Measurements from ENCODE around the gene COL19A1. TPM values are rescaled to one million over a fixed set of nuclear protein-coding genes. Genes with fewer than 3 reads are reported as not detected.
"Not testable (repeated sequence)": the region's sequence is repeated elsewhere in the genome, so short reads cannot be mapped to it uniquely, and the experiment has no call there.

Gene COL19A1
- total and polyA plus RNA-seq, 3 donors from 2014 or later, result 0.30 to 2.5 (median 1.4) TPM

- Histone ChIP-seq H3K9me3 (no peaks in the 10 kb centered on the region), H3K27ac (no peak overlapping the region), H3K4me1 (no peaks in the 10 kb centered on the region), H3K27me3 (no peaks in the 10 kb centered on the region), H3K36me3 (ENCODE audit: low read depth, missing control alignments) (no peaks in the 10 kb centered on the region), H3K4me3 (no peak overlapping the region)
- intact Hi-C loops (cut with DNase I; ENCODE audit: low total_unique reads), result no loop called here
- 72 to 79% methylated on average over 2 of the region's 2 CpGs for WGBS, 2 donors
- no peak for DNase-seq
- no peak for TF ChIP-seq POLR2A (IDR thresholded peaks at IDR 0.05)
- no peak for TF ChIP-seq CTCF (IDR thresholded peaks at IDR 0.05)
Measured at GRCh38 chr6:69987550-69987949, 121.2 kb downstream of the COL19A1 start.

DNA sequence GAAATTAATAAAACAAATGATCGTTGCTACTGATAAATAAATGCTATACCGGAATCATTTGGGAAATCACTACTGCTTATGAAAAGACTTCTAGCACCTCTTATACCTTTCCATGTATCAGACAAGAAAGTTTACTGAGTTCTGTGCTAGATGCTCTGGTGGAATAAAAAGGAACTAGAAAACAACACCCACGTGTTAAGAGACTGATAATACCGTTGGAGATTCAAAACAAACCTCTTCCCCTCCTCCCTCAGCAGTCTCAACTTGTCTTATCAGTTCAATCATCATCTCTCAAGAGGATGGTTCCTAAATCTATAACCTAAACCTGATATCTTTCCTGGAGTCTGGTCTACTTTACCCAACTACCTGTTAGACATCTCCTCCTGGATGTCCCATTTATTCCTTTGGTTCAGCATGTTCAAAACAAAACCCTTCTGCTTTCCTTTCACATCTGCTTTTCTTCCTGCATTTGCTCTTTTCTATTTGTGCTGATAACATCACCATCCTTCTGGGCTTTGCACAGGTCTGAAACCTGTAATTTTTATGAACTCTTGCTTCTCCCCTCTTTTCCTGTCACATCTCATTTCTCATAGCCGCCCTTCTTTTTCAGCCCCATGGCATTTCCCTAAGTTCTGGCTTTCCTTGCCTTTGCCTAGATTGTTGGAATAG, 122.2 kb downstream of the COL19A1 start:
- DNase-seq, result no peak
- H3K27me3 ChIP-seq, result no peaks in the 10 kb centered on the region
- 60 to 63% methylated on average over 5 of the region's 5 CpGs for WGBS, 2 donors
- no peaks in the 10 kb centered on the region for H3K4me1 ChIP-seq
- no peaks in the 10 kb centered on the region for H3K36me3 ChIP-seq (ENCODE audit: low read depth, missing control alignments)
- H3K4me3 ChIP-seq, result no peak overlapping the region
- TF ChIP-seq CTCF (IDR thresholded peaks at IDR 0.05) (no peak), POLR2A (IDR thresholded peaks at IDR 0.05) (no peak)
- H3K27ac ChIP-seq, result no peak overlapping the region
- no peaks in the 10 kb centered on the region for H3K9me3 ChIP-seq
- intact Hi-C loops (cut with DNase I; ENCODE audit: low total_unique reads), result no loop called here

DNA sequence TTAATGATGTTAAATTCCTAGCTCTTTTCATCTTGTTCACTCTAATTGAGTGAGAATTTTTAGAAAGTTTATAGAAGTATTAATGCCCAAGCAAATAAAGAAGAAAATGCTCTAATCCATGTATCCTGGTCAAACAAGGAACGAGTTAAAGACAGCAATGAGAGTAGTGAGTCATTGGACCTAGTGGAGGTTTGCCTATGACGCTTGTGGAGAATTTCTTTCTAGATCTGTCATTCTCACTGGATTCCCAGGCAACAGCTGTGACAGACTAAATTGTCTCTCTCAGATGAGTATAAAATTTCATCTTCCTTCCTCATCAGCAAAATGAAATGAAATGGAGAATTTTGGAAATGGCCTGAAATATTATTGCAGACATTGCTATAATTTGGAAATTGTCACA, 127.9 kb downstream of the COL19A1 start:
- H3K27me3 ChIP-seq, result no peaks in the 10 kb centered on the region
- TF ChIP-seq CTCF (IDR thresholded peaks at IDR 0.05) (no peak), POLR2A (IDR thresholded peaks at IDR 0.05) (no peak)
- DNase-seq, result no peak
- H3K36me3 ChIP-seq (ENCODE audit: low read depth, missing control alignments), result no peaks in the 10 kb centered on the region
- 71 to 91% methylated on average over 2 of the region's 2 CpGs for WGBS, 2 donors
- H3K4me3 ChIP-seq, result no peak overlapping the region
- H3K9me3 ChIP-seq, result no peaks in the 10 kb centered on the region
- no peaks in the 10 kb centered on the region for H3K4me1 ChIP-seq
- intact Hi-C loops (cut with DNase I; ENCODE audit: low total_unique reads), result no loop called here
- no peak overlapping the region for H3K27ac ChIP-seq

DNA sequence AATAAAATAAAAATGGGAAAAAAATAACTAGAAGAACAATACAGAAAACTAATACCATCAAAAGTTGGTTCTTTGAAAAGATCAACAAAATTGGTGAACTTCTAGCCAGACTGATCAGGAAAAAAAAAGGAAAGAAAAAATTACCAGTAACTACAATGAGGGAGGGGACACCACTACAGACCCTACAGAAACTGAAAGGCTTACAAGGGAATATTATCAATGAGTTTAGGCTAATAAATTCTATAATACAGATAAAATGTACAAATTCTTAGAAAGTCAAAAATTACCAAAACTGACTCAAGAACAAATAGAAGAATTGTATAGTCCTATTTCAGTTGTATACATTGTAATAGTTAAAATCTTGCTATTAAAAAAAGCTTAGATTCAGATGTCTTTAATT, 141.8 kb downstream of the COL19A1 start:
- Histone ChIP-seq H3K27me3 (no peaks in the 10 kb centered on the region), H3K27ac (no peak overlapping the region), H3K36me3 (ENCODE audit: low read depth, missing control alignments) (no peaks in the 10 kb centered on the region), H3K4me3 (no peak overlapping the region), H3K4me1 (no peaks in the 10 kb centered on the region), H3K9me3 (no peaks in the 10 kb centered on the region)
- no peak for DNase-seq
- TF ChIP-seq CTCF (IDR thresholded peaks at IDR 0.05), result no peak
- intact Hi-C loops (cut with DNase I; ENCODE audit: low total_unique reads), result no loop called here

DNA sequence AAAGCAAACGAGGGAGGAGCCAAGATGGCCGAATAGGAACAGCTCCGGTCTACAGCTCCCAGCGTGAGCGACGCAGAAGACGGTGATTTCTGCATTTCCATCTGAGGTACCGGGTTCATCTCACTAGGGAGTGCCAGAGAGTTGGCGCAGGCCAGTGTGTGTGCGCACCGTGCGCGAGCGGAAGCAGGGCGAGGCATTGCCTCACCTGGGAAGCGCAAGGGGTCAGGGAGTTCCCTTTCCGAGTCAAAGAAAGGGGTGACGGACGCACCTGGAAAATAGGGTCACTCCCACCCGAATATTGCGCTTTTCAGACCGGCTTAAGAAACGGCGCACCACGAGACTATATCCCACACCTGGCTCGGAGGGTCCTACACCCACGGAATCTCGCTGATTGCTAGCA, 144.0 kb downstream of the COL19A1 start:
- not testable (repeated sequence) for H3K4me1 ChIP-seq

GRCh38 chr6:70023201-70023600, 156.8 kb downstream of the COL19A1 start:
- H3K36me3 ChIP-seq (ENCODE audit: low read depth, missing control alignments); H3K27me3 ChIP-seq; H3K9me3 ChIP-seq; DNase-seq; intact Hi-C loops (cut with DNase I; ENCODE audit: low total_unique reads); H3K4me1 ChIP-seq; H3K4me3 ChIP-seq; H3K27ac ChIP-seq: not testable (repeated sequence)
- 93 to 96% methylated on average over 10 of the region's 10 CpGs for WGBS, 2 donors

More for the DNA sequence above, 144.0 kb downstream of the COL19A1 start:
- H3K36me3 ChIP-seq (ENCODE audit: low read depth, missing control alignments); H3K27me3 ChIP-seq; H3K4me3 ChIP-seq; DNase-seq; H3K27ac ChIP-seq; H3K9me3 ChIP-seq; intact Hi-C loops (cut with DNase I; ENCODE audit: low total_unique reads): not testable (repeated sequence)
- WGBS, 2 donors, result 85 to 92% methylated on average over 22 to 28 of the region's 28 CpGs
